Measurements from ENCODE around the gene SGMS1.
"Not testable (repeated sequence)": the region's sequence is repeated elsewhere in the genome, so short reads cannot be mapped to it uniquely, and the experiment has no call there.

The SGMS1 gene

GRCh38 chr10:50568750-50569149 is 55.0 kb downstream of the SGMS1 start:
- not testable (repeated sequence) for H3K4me3 Mint-ChIP-seq; H3K27ac Mint-ChIP-seq; H3K27me3 Mint-ChIP-seq; H3K9me3 Mint-ChIP-seq (ENCODE audit: low read depth)
- H3K36me3 Mint-ChIP-seq = peaks cover 12% of the 10 kb centered on the region
- H3K4me1 Mint-ChIP-seq (ENCODE audit: low read depth) = peaks cover 28% of the 10 kb centered on the region

DNA sequence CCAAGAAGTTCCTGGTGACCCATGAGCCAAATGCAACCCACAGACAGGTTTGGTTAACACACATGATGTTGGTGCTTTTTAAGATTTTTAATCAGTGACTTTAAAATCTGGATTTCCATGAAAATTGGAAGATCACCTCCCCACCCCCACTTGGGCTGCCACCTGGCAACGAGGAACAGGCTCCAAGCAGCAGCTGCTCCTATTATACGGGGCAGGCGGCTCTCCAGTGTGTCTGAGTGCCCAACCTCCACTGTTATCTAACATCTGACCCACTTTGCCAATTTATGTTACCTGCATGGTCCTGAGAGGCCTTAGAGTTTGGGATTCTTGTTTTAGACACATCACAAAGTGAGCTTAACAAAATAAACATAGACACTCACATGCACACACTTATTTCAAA is 56.4 kb downstream of the SGMS1 start:
- Mint-ChIP-seq H3K27ac (no peak overlapping the region), H3K9me3 (ENCODE audit: low read depth) (no peaks in the 10 kb centered on the region), H3K36me3 (peaks cover 8% of the 10 kb centered on the region), H3K4me1 (ENCODE audit: low read depth) (peaks cover 16% of the 10 kb centered on the region), H3K27me3 (no peaks in the 10 kb centered on the region), H3K4me3 (no peak overlapping the region)

GRCh38 chr10:50566150-50566549 is 57.6 kb downstream of the SGMS1 start:
- Mint-ChIP-seq H3K27me3 (no peaks in the 10 kb centered on the region), H3K36me3 (peaks cover 8% of the 10 kb centered on the region), H3K9me3 (ENCODE audit: low read depth) (no peaks in the 10 kb centered on the region), H3K4me3 (no peak overlapping the region), H3K4me1 (ENCODE audit: low read depth) (peaks cover 13% of the 10 kb centered on the region), H3K27ac (no peak overlapping the region)

GRCh38 chr10:50565301-50566083 is 58.3 kb downstream of the SGMS1 start:
- no peak overlapping the region for H3K27ac Mint-ChIP-seq
- H3K36me3 Mint-ChIP-seq = peaks cover 8% of the 10 kb centered on the region
- H3K27me3 Mint-ChIP-seq = no peaks in the 10 kb centered on the region
- peaks cover 13% of the 10 kb centered on the region for H3K4me1 Mint-ChIP-seq (ENCODE audit: low read depth)
- H3K4me3 Mint-ChIP-seq = no peak overlapping the region
- no peaks in the 10 kb centered on the region for H3K9me3 Mint-ChIP-seq (ENCODE audit: low read depth)

DNA sequence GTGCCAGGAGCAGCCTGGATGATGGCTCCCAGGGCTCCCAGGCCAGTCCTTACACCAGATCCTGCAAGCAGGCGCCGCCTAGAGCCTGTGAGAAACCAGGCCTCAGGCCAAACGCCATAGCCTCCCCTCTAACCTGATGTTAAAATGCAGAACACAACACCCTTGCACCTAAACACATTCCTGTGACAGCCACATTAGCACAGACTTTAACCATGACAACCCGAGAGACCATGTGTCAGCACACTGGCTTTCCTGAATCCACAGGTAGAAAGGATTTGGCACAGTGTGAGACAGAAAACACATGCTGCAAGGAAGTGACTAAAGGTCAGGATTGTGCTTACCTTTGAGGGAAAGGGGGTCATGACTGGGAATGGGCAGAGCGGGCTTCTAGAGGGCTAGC is 59.9 kb downstream of the SGMS1 start:
- no peak overlapping the region for H3K4me3 Mint-ChIP-seq
- peaks cover 2% of the 10 kb centered on the region for H3K36me3 Mint-ChIP-seq
- H3K4me1 Mint-ChIP-seq (ENCODE audit: low read depth) = peaks cover 22% of the 10 kb centered on the region
- H3K27ac Mint-ChIP-seq = no peak overlapping the region
- H3K27me3 Mint-ChIP-seq = no peaks in the 10 kb centered on the region
- H3K9me3 Mint-ChIP-seq (ENCODE audit: low read depth) = no peaks in the 10 kb centered on the region

GRCh38 chr10:50561816-50562215 is 61.9 kb downstream of the SGMS1 start:
- no peak overlapping the region for H3K27ac Mint-ChIP-seq
- peaks cover 22% of the 10 kb centered on the region for H3K4me1 Mint-ChIP-seq (ENCODE audit: low read depth)
- no peaks in the 10 kb centered on the region for H3K27me3 Mint-ChIP-seq

DNA sequence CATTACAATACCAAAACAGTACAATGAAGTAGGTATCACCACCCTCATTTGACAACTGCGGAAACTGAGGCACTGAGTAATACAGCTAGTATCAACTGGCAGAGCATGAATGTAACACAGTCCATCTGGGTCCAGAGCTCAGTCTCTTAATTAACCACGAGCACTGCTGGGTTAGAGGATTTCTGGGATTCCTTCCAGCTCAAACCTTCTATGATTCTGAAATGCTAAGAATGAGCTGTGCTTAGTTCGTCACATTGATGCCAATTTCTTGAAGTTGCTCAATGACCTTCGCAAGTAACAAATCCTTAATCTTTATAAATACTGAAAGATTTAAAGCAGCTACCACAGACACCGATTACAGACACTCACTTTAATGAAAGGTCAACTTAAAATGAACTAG is 62.5 kb downstream of the SGMS1 start:
- peaks cover 21% of the 10 kb centered on the region for H3K4me1 Mint-ChIP-seq (ENCODE audit: low read depth)
- no peaks in the 10 kb centered on the region for H3K36me3 Mint-ChIP-seq
- no peaks in the 10 kb centered on the region for H3K27me3 Mint-ChIP-seq
- no peak overlapping the region for H3K4me3 Mint-ChIP-seq
- no peaks in the 10 kb centered on the region for H3K9me3 Mint-ChIP-seq (ENCODE audit: low read depth)
- no peak overlapping the region for H3K27ac Mint-ChIP-seq

More at GRCh38 chr10:50561816-50562215, 61.9 kb downstream of the SGMS1 start:
- H3K4me3 Mint-ChIP-seq = no peak overlapping the region
- no peaks in the 10 kb centered on the region for H3K36me3 Mint-ChIP-seq
- H3K9me3 Mint-ChIP-seq (ENCODE audit: low read depth) = no peaks in the 10 kb centered on the region

- Mint-ChIP-seq H3K4me3 (no peak overlapping the region), H3K4me1 (ENCODE audit: low read depth) (peaks cover 21% of the 10 kb centered on the region), H3K36me3 (no peaks in the 10 kb centered on the region), H3K27ac (no peak overlapping the region), H3K9me3 (ENCODE audit: low read depth) (no peaks in the 10 kb centered on the region), H3K27me3 (no peaks in the 10 kb centered on the region)
These were observed 63.4 kb downstream of the SGMS1 start for GRCh38 chr10:50560370-50560769.

DNA sequence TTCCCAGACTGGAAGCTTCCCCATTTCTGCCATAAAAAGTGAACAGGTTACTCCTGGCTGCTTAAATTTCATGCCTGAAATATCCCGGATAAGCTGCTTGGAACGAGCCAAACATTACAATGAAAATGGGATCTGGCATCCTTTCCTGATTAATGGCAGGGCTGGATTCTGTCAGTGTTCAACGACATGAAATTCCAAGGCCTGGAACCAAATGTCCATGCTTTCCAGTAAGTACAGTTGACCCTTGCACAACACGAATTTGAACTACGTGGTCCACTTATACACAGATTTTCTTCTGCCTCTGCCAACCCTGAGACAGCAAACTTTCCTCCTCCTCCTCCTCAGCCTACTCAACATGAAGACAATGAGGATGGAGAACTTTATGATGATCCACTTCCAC is 65.4 kb downstream of the SGMS1 start:
- Mint-ChIP-seq H3K4me1 (ENCODE audit: low read depth) (peaks cover 30% of the 10 kb centered on the region), H3K27ac (no peak overlapping the region), H3K27me3 (no peaks in the 10 kb centered on the region), H3K4me3 (no peak overlapping the region), H3K36me3 (no peaks in the 10 kb centered on the region), H3K9me3 (ENCODE audit: low read depth) (no peaks in the 10 kb centered on the region)

DNA sequence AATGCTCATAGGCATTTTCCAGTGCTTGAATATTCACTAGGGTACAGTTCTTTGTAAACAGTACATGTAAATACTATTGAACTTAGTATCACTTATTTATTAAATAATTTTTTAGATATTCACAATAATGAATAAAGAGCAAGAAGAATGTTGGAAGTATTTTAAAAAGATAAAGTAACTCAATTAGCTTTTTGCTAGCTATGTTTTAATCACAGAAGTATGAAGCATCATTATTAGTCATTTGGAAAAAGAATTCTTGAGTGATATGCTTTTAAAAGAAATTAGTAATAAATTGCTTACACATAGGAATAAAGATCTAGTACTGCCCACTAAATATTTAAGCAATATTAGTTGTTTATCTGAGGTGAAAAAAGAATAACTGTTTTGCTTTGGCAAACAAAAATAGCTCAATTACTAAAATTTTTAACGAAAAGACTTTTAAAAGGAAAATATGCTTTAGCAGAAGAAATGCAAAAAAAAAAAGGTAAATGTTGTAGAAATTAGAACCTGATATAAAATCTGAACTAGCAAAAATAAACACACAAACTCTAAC is 66.5 kb downstream of the SGMS1 start:
- Mint-ChIP-seq H3K27me3 (no peaks in the 10 kb centered on the region), H3K4me3 (no peak overlapping the region), H3K9me3 (ENCODE audit: low read depth) (no peaks in the 10 kb centered on the region), H3K4me1 (ENCODE audit: low read depth) (peaks cover 35% of the 10 kb centered on the region), H3K36me3 (no peaks in the 10 kb centered on the region), H3K27ac (no peak overlapping the region)

- Mint-ChIP-seq H3K9me3 (ENCODE audit: low read depth) (no peaks in the 10 kb centered on the region), H3K27ac (no peak overlapping the region), H3K4me3 (no peak overlapping the region), H3K27me3 (no peaks in the 10 kb centered on the region), H3K36me3 (no peaks in the 10 kb centered on the region), H3K4me1 (ENCODE audit: low read depth) (peaks cover 32% of the 10 kb centered on the region)
These were observed 67.3 kb downstream of the SGMS1 start for GRCh38 chr10:50556237-50557120.

GRCh38 chr10:50554995-50555568 is 68.7 kb downstream of the SGMS1 start:
- H3K4me1 Mint-ChIP-seq (ENCODE audit: low read depth) = peaks cover 38% of the 10 kb centered on the region
- H3K27me3 Mint-ChIP-seq = no peaks in the 10 kb centered on the region
- H3K4me3 Mint-ChIP-seq = no peak overlapping the region
- no peaks in the 10 kb centered on the region for H3K36me3 Mint-ChIP-seq
- no peak overlapping the region for H3K27ac Mint-ChIP-seq
- no peaks in the 10 kb centered on the region for H3K9me3 Mint-ChIP-seq (ENCODE audit: low read depth)

- Mint-ChIP-seq H3K27ac (no peak overlapping the region), H3K9me3 (ENCODE audit: low read depth) (no peaks in the 10 kb centered on the region), H3K36me3 (peaks cover 3% of the 10 kb centered on the region), H3K4me3 (no peak overlapping the region), H3K4me1 (ENCODE audit: low read depth) (peaks cover 34% of the 10 kb centered on the region), H3K27me3 (no peaks in the 10 kb centered on the region)
These were observed 69.3 kb downstream of the SGMS1 start for GRCh38 chr10:50554376-50554994.

- Mint-ChIP-seq H3K36me3 (peaks cover 5% of the 10 kb centered on the region), H3K4me3 (no peak overlapping the region), H3K27me3 (no peaks in the 10 kb centered on the region), H3K27ac (no peak overlapping the region), H3K9me3 (ENCODE audit: low read depth) (no peaks in the 10 kb centered on the region), H3K4me1 (ENCODE audit: low read depth) (peaks cover 44% of the 10 kb centered on the region)
These were observed 70.8 kb downstream of the SGMS1 start for GRCh38 chr10:50552771-50553535.
